ENCODE results near the gene UBALD1.

The UBALD1 gene

GRCh38 chr16:4591706-4592470, 22.8 kb downstream of the UBALD1 start:
- Histone ChIP-seq H3K4me3 (ENCODE audit: insufficient read depth, low read length, poor library complexity, severe bottlenecking) (no peak overlapping the region), H3K9me2 (replicated peaks; ENCODE audit: insufficient read depth, low read length) (no peaks in the 10 kb centered on the region), H3K79me2 (ENCODE audit: insufficient read depth, low read length) (no peaks in the 10 kb centered on the region), H3K36me3 (ENCODE audit: low read length) (no peaks in the 10 kb centered on the region), H3F3A (ENCODE audit: insufficient read depth) (no peaks in the 10 kb centered on the region), H3K9ac (ENCODE audit: low read length) (no peak overlapping the region), H3K27ac (ENCODE audit: low read depth, low read length) (no peak overlapping the region), H3K4me2 (ENCODE audit: low read depth, low read length, poor library complexity, severe bottlenecking) (no peak overlapping the region), H4K20me1 (ENCODE audit: low read depth, low read length) (no peaks in the 10 kb centered on the region), H3K27me3 (ENCODE audit: low read length) (no peaks in the 10 kb centered on the region), H2AFZ (ENCODE audit: low read depth, low read length, severe bottlenecking) (no peak overlapping the region), H3K9me3 (ENCODE audit: insufficient read depth, low read length) (no peaks in the 10 kb centered on the region)
- no peak for TF ChIP-seq CTCF (IDR thresholded peaks at IDR 0.05; ENCODE audit: insufficient read depth, low read length, poor library complexity, severe bottlenecking)
- no peak for TF ChIP-seq EZH2phosphoT487 (conservative IDR thresholded peaks at IDR 0.05; ENCODE audit: low read length)

GRCh38 chr16:4591191-4591590, 23.5 kb downstream of the UBALD1 start:
- H3K4me2 ChIP-seq (ENCODE audit: low read depth, low read length, poor library complexity, severe bottlenecking) = no peak overlapping the region

GRCh38 chr16:4588961-4589360, 25.7 kb downstream of the UBALD1 start:
- Histone ChIP-seq H3K4me2 (ENCODE audit: low read depth, low read length, poor library complexity, severe bottlenecking) (no peak overlapping the region), H3K9ac (ENCODE audit: low read length) (no peak overlapping the region)

More at GRCh38 chr16:4591191-4591590, 23.5 kb downstream of the UBALD1 start:
- Histone ChIP-seq H2AFZ (ENCODE audit: low read depth, low read length, severe bottlenecking) (no peak overlapping the region), H3K79me2 (ENCODE audit: insufficient read depth, low read length) (no peaks in the 10 kb centered on the region), H3K36me3 (ENCODE audit: low read length) (no peaks in the 10 kb centered on the region), H3K9me2 (replicated peaks; ENCODE audit: insufficient read depth, low read length) (no peaks in the 10 kb centered on the region), H3K27me3 (ENCODE audit: low read length) (no peaks in the 10 kb centered on the region), H3K27ac (ENCODE audit: low read depth, low read length) (no peak overlapping the region), H3K9ac (ENCODE audit: low read length) (no peak overlapping the region), H3K9me3 (ENCODE audit: insufficient read depth, low read length) (no peaks in the 10 kb centered on the region), H4K20me1 (ENCODE audit: low read depth, low read length) (no peaks in the 10 kb centered on the region), H3K4me3 (ENCODE audit: insufficient read depth, low read length, poor library complexity, severe bottlenecking) (no peak overlapping the region), H3F3A (ENCODE audit: insufficient read depth) (no peaks in the 10 kb centered on the region)
- TF ChIP-seq CTCF (IDR thresholded peaks at IDR 0.05; ENCODE audit: insufficient read depth, low read length, poor library complexity, severe bottlenecking) = no peak
- no peak for TF ChIP-seq EZH2phosphoT487 (conservative IDR thresholded peaks at IDR 0.05; ENCODE audit: low read length)

More at GRCh38 chr16:4588961-4589360, 25.7 kb downstream of the UBALD1 start:
- Histone ChIP-seq H3K36me3 (ENCODE audit: low read length) (no peaks in the 10 kb centered on the region), H3K27ac (ENCODE audit: low read depth, low read length) (no peak overlapping the region), H3K9me2 (replicated peaks; ENCODE audit: insufficient read depth, low read length) (no peaks in the 10 kb centered on the region), H4K20me1 (ENCODE audit: low read depth, low read length) (no peaks in the 10 kb centered on the region), H3K79me2 (ENCODE audit: insufficient read depth, low read length) (no peaks in the 10 kb centered on the region), H2AFZ (ENCODE audit: low read depth, low read length, severe bottlenecking) (no peak overlapping the region), H3K4me3 (ENCODE audit: insufficient read depth, low read length, poor library complexity, severe bottlenecking) (no peak overlapping the region), H3K27me3 (ENCODE audit: low read length) (no peaks in the 10 kb centered on the region), H3F3A (ENCODE audit: insufficient read depth) (no peaks in the 10 kb centered on the region), H3K9me3 (ENCODE audit: insufficient read depth, low read length) (no peaks in the 10 kb centered on the region)
- TF ChIP-seq CTCF (IDR thresholded peaks at IDR 0.05; ENCODE audit: insufficient read depth, low read length, poor library complexity, severe bottlenecking) = no peak
- TF ChIP-seq EZH2phosphoT487 (conservative IDR thresholded peaks at IDR 0.05; ENCODE audit: low read length) = no peak

Measured in SU-DHL-6 (cell line).